ENCODE data around the gene UMOD.

Gene UMOD

GRCh38 chr16:20363191-20363590 lies 10.7 kb upstream of the UMOD start:
- DNase-seq (ENCODE audit: low read depth): no peak

- DNase-seq (ENCODE audit: low read depth): no peak
These were observed 7.5 kb upstream of the UMOD start for GRCh38 chr16:20359997-20360396.

- DNase-seq (ENCODE audit: low read depth): no peak
These were observed 2.7 kb upstream of the UMOD start for GRCh38 chr16:20355114-20355782.

- no peak for DNase-seq (ENCODE audit: low read depth)
These were observed 864 bp upstream of the UMOD start for GRCh38 chr16:20353379-20353778.

GRCh38 chr16:20349615-20350014 lies 2.9 kb downstream of the UMOD start:
- DNase-seq (ENCODE audit: low read depth): no peak

- no peak for DNase-seq (ENCODE audit: low read depth)
These were observed 3.9 kb downstream of the UMOD start for GRCh38 chr16:20348365-20349185.

- DNase-seq (ENCODE audit: low read depth): no peak
These were observed 4.7 kb downstream of the UMOD start for GRCh38 chr16:20347666-20348364.

- DNase-seq (ENCODE audit: low read depth): no peak
These were observed 7.9 kb downstream of the UMOD start for GRCh38 chr16:20344611-20345010.

- no peak for DNase-seq (ENCODE audit: low read depth)
These were observed 12.8 kb downstream of the UMOD start for GRCh38 chr16:20339744-20340143.

- no peak for DNase-seq (ENCODE audit: low read depth)
These were observed 15.6 kb downstream of the UMOD start for GRCh38 chr16:20336955-20337354.

GRCh38 chr16:20334396-20334795 lies 18.1 kb downstream of the UMOD start:
- no peak for DNase-seq (ENCODE audit: low read depth)

- no peak for DNase-seq (ENCODE audit: low read depth)
These were observed 19.4 kb downstream of the UMOD start for GRCh38 chr16:20333120-20333519.

- DNase-seq (ENCODE audit: low read depth): no peak
These were observed 20.1 kb downstream of the UMOD start for GRCh38 chr16:20332411-20332810.

GRCh38 chr16:20331635-20332034 lies 20.9 kb downstream of the UMOD start:
- DNase-seq (ENCODE audit: low read depth): no peak

- DNase-seq (ENCODE audit: low read depth): no peak
These were observed 22.9 kb downstream of the UMOD start for GRCh38 chr16:20329392-20330138.

- DNase-seq (ENCODE audit: low read depth): no peak
These were observed 25.0 kb downstream of the UMOD start, which contains the start of gene GP2 for GRCh38 chr16:20327444-20328041. TSS of gene GP2 (minus strand) at chr16:20327513. CDS start at chr16:20326431, 1,082 bp downstream.

GRCh38 chr16:20326321-20326720 lies 26.2 kb downstream of the UMOD start:
- no peak for DNase-seq (ENCODE audit: low read depth)

GRCh38 chr16:20325005-20325404 lies 27.5 kb downstream of the UMOD start:
- DNase-seq (ENCODE audit: low read depth): no peak

GRCh38 chr16:20323591-20324117 lies 28.9 kb downstream of the UMOD start:
- DNase-seq (ENCODE audit: low read depth): no peak

- no peak for DNase-seq (ENCODE audit: low read depth)
These were observed 29.8 kb downstream of the UMOD start for GRCh38 chr16:20322696-20323095.

GRCh38 chr16:20321671-20322070 lies 30.8 kb downstream of the UMOD start:
- no peak for DNase-seq (ENCODE audit: low read depth)

All from stromal cell of bone marrow (primary cell).